HG02623 (cell line): ENCODE data around the gene FOXE3.

ENCODE experiments used
- ATAC-seq: cut with Tn5 transposase; IDR thresholded peaks from one replicate; pipeline ENCODE4 v1.9.1; 2021; ENCODE audit warnings: moderate library complexity; ENCODE audit not compliant: unreplicated experiment

FOXE3 gene

DNA sequence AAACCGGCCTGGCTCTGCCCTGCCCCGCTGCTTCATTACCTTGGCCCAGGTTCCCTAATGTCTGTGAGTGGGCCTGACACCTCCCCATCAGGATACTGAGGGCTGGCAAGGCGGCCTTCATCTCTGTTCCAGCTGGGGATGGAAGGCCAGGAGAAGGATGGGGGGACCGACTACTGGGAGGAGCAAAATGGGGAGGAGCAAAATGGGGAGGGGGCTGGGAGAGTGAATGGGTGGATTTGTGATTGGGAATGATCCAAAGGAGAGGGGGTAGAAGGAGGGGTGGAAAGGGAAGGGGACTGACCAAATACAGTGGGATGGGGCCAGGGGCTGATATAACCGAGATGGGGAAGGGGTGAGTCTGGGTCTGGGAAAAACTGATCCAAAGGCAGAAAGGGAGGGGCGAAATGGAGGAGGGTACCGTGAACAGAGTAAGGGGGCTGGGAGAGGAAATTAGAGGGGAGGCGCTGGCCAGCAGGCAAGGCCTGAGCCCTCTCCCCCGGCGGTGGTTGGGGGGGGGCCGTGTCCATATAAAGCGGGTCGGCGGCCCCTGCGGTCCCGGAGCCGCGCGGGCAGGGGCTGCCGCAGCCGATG lies at the start of gene FOXE3:
Gene FOXE3 (plus strand): TSS at position 558 of the 591 bp plus-strand sequence. CDS start 31 bp downstream, at position 589.
- ATAC-seq: no peak

DNA sequence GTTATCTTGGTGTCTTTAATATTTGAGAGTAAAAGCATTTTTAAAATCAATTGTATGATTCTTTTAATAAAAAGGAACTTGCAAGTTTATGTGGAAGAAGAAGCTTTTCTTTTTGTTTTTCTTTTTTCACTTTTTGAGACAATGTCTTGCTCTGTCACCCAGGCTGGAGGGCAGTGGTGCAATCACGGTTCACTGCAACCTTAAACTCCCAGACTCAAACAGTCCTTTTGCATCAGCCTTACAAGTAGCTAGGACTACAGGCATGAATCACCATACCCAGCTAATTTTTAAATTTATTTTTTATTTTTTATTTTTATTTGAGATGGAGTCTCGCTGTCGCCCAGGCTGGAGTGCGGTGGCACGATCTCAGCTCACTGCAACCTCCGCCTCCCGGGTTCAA lies 48.4 kb upstream of the FOXE3 start:
- no peak for ATAC-seq

DNA sequence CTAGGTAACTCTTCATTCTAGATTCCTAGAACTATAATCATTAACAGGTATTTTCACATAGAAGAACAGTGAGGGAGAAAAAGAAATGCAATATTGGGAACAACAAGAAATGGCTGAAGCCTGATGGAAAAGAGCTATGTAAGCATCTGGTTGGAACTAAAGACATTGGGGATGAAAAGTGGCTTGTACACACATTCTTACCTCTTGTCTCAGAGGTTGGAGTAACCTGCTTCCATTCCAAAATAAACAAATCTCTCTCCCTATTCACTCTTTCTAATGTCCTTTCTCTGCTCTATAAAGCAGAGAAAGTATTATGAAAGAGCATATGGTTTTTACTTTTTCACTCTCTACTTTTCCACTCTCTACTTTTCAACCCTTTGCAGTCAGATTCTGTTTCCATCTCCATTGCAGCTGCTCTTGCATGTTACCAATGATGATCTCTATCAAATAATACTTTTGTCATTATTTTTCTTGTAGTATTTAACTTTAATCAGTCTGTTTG lies 45.0 kb upstream of the FOXE3 start:
- no peak for ATAC-seq

DNA sequence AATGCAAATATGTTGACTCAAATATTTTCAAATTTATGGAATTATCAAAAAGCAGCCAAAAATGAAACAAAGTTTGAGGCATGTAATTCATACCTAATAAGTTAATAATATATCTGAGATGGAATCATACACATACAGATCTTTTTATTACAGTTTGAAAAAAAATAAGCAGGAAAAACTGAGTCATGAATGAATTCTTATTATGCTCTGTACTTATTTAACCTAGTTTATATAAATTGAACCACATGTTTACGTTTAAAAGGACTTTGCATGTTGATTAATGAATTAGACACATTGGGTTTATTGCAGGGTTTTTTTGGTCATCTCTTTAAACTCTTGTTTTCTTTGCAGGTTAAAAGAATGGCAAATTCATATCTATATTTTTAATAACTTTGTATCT lies 41.6 kb upstream of the FOXE3 start:
- ATAC-seq: no peak

DNA sequence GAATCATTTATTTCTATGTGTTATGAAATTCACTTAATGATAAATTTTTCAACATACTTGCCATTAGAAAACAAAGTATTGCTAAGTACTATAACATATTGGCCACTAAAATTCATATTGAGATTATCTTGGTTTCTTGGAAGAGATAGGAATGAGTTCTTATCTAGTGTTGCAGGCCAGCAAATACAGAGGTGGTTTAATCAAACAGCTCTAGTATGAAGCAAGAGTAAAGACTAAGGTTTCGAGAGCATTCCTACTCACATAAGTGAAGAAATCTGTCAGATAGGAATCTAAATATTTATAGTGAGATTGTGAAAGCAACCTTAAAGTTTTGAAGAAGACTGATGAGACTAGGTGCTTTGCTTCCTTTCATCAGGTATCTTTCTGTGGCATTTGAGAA lies 37.9 kb upstream of the FOXE3 start:
- ATAC-seq: no peak

DNA sequence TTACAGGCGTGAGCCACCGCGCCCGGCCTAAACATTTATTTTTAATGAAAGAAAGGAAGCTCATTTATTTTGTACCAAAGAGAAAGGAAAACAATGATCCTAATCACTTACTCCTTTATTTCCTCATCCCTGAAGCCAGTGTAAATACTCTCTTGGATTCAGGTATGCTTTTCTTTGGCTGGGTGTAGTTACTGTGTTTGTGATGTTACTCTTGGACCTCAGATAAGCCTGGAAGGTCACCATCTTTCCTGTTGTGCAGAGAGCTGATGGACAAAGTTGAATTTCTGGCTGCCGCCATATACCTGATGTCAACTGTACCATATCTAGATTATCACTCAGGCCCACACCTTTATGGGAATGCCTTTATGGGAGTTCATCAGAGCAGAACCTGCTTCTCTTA lies 35.4 kb upstream of the FOXE3 start:
- ATAC-seq: no peak

DNA sequence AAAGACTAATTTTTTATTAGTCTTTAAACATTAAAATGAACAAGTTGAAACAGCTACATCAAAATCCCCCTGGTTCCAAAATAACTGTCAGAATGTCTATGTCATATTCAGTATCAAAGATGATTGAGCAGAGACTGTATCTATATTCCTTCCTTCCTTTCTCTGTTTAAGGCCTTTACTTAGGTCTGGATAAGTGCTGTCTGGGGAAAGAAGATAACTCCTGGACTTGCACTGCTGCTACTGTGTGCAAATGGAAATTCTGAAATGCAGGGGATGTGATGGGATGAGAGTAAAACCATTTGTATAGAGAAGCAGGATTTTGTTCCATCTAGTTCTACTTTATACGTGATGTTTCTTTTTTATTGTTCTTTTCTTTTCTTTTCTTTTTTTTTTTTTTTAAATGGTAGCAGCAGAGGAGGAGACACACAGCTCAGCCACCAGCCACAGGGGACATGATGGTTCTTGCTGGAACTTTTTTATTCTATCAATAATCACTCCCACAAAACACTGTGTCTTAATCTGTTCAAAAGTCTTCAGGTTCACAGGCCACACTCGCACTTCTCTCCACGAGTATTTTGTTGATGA lies 33.6 kb upstream of the FOXE3 start:
- ATAC-seq: no peak

DNA sequence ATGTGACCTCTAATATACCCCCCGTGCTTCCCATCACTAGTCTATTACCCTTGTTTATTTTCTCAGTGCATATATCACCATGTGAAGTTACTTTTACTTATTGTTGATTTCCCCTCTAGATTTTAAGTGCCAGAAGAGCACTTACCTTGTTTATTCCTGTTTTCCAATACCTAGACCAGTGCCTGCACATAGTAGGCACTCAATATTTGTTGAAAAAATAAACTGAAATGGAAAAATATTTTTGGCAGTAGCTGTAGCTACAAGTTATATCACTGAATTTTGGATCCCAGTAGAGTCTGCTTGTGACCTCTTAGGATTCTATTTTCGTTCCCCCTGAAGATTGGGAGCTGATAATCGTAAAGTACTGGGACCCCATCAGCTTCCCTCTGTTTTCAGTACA lies 32.0 kb upstream of the FOXE3 start:
- no peak for ATAC-seq

DNA sequence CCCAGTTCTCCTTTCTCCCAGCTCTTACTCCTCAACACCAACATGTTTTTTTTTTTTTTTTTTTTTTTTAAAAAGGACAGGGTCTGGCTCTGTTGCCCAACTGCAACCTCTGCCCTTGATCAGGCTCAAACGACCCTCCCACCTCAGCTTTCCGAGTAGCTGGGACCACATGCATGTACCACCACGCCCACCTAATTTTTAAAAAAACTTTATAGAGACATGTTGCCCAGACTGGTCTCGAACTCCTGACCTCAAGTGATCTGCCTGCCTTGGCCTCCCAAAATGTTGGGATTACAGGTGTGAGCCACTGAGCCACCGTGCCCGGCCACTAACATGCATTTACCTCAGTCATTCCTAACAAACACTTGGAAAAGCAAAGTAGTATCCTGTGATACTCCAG lies 31.1 kb upstream of the FOXE3 start:
- no peak for ATAC-seq

DNA sequence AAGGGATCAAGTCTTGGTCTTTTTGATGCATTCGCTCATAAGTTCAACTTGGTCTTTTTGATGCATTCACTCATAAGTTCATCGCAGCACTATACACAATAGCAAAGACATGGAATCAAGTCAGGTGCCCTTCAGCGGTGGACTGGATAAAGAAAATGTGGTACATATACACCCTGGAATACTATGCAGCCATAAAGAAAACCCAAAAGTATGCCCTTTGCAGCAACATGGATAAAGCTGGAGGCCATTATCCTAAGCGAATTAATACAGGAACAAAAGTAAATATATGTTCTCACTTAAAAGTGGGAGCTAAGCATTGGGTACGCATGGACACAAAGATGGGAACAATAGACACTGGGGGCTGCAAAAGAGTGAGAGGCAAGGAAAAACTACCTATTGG lies 29.8 kb upstream of the FOXE3 start:
- ATAC-seq: no peak

DNA sequence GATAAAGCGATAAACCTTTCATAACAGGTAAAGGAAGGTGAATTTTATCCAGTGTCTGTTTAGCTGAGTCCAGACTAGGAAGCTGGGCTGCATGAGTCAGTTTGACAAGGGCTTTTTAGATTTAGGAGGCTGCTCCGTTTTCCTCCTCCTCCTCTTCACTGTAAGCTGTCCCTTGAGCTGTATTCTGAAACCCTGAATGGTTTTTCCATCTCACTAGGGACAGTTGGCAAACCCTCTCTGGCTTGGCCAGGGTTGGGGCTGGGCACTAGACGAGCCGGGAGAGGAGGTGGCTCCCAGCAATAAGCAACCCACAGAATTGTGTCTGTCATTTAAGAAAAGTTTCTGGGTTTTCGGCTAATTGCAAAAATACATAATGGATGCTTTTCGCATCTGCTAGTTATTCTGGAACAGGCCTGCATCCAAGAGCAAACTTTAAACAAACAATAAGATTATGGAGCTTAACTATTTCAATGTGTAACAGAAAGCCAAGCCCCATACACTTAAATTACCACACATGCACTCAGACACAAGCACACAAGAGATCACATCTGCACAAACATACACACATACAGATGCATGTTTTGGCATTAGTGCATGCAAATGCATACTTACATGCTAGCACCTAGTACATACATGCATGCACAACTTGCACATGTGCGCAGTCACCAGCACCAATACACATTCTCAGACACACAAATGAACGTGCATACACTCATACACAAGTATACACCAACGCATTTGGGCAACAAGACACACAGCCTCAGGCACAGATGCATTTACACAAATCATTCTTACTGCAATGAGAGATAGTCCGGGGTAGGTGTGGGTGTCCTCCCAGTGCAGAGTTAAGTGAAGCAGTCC lies 27.8 kb upstream of the FOXE3 start:
- no peak for ATAC-seq

DNA sequence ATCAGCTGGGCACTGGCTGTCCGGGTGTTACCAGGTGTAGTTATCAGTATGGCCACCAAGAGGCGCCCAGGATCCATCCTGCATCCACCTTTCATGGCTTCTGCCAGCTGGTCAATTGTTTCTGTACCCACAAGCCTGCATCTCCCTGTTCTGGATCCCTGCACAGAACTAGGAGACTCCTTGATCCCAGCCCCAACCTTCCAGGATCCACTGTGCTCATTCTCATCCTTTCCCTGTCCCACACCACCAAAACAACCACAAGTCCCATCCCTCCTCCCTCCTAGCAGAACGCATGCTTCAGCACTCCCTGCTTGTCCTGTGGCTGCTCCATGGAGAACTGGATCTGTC lies 27.2 kb upstream of the FOXE3 start:
- ATAC-seq: no peak

DNA sequence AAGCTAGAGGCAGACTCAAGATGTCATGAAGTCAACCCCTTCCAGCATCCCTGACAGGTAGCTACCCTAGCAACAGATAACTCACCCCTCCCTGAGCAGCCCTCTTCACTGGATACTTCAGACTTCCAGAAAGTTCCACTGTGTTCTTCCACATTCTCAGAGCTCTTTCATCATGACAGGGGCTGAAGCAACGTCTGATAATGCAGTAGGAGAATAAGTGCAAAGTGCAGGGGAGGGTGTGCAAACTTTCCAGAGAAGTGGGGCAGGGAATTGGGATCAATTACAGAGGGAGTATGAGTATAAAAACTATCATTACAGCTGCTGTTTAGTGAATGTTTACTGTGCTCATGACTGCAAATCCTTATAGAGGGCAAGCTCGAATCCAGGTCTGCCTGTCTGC lies 26.4 kb upstream of the FOXE3 start:
- no peak for ATAC-seq

DNA sequence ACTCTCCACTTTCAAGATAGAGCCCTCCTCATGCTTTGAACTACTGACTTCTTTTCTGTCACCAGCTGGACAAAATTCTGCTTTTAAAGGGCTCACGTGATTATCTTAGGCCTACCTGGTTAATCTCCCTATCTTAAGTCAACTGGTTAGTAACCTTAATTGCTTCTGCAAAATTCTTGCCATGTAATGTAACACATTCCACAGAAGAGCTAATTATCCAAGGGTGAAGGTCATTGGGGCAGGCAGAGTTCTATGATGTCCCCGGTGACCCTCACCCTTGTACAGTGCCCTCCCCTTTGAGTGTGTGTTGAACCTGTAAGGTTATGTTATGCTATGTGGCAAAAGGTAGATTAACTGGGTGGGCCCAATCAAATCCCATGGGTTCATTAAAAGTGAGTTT lies 25.2 kb upstream of the FOXE3 start:
- no peak for ATAC-seq

DNA sequence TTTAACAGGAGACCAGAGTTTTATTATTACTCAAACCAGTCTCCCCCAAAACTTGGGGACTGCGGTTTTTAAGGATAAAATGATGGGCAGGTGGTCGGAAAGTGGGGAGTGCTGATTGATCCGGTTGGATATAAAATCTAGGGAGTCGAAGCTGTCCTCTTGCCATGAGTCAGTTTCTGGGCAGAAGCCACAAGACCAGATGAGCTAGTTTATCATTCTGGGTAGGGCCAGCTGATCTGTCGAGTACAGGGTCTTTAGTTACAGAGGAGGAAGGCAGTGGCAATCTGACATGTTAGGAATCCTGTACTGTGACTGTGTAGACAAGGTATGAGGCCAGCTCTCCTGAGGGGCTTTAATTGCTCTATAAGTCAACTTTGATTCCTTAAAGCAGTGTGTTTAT lies 22.9 kb upstream of the FOXE3 start:
- ATAC-seq: no peak

DNA sequence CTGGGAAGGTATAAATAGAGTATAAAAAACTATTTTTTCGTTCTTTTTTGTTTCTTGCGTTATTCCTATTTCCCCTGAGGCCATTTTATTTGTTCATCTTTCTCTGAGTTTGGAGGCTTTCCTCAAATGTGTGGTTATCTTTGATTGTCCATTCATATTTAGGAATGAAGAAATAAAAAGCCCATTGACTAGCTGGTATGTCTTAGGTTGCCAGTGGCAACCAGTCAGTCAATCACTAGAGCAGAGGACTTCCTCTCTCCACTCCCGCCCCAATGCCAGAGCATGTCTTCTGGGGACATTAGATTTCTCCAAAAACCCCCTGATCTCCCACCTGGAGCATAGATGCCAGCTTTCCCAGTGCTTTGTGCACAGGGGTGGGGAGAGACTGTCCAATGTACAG lies 20.7 kb upstream of the FOXE3 start:
- ATAC-seq: no peak

DNA sequence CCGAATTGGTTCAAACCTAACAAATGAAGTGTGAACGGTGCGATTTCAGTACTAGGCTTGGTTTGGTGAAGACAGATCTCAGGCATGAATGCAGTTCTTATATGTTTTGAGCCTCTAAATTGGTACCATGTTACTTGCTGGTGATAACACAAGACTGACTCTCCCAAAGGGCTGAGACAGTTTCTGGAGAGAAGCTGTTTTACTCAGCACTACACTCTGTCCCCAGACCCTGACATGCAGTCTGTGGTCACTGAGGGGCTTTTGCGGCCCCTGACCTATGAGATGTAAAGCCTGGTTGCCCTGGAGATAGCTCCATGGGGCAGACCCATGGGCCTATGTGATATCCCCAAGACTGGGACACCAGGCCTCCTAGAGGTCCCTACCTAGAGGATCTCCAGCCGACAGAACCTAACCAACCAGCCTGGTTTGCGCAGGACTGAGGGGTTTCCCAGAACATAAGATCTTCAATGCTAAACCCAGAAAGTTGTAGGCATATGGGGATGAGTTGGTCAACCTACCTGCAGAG lies 19.4 kb upstream of the FOXE3 start:
- no peak for ATAC-seq

DNA sequence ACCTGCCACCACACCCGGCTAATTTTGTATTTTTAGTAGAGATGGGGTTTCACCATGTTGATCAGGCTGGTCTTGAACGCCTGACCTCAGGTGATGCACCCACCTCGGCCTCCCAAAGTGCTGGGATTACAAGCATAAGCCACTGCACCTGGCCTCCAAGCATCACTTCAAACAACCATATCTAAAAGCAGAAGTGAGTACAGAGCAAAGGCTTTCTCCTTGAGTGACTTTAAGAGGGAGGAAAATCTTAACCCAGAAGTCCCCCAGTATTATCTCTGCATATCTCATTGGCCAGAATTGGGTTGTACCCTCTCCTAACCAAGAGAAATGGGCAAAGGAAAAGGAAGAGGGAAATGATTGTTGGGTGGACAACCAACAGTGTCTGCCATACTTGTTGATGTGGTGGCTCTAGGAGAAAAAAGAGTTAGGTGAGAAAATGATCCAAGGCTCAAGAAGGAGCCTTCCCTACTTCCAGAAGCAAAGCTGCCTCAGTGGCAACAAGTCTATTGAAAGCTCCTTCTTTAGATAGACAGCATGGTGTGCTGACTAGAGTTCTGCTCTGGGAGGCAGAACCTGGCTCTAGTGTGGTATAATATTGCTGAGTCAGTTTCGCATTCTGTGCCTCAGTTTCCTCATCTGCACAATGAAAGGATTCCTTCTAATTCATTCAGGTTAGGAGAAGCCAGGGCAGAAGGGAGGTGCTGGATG lies 16.8 kb upstream of the FOXE3 start:
- no peak for ATAC-seq

DNA sequence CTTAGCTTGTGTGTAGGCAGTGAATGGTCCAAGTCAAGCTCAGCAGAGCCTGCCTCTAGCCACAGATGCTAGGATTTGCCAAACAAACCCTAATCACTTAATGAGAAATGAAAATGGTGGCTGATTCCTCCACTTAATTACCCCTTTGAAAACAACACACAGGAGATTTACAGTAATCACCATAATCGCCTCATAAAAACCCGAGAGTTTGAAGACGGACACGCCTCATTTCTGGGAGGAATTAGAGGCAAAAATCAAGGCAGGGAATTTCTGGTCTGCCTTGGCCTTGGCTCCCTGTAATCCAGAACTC lies 16.3 kb upstream of the FOXE3 start:
- ATAC-seq: no peak

DNA sequence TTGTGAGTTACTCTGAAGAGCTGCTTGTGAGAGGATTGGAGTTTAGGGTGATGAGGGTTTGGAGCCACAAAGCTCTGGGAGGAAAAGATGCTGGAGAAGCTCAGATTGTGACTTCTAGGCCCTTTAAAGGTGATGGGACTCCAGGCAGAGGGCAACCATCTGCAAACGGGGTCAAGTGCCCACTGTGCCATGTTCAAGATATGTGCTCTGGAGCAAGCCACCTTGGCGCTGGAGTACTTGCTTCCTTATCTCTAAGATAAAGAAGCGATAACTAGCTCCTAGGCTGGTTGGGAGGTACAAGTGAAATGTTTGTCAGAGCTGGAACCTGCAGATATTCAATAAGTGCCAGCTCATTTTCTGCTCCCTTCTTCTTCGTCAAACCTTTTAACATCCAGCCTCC lies 14.3 kb upstream of the FOXE3 start:
- ATAC-seq: no peak

DNA sequence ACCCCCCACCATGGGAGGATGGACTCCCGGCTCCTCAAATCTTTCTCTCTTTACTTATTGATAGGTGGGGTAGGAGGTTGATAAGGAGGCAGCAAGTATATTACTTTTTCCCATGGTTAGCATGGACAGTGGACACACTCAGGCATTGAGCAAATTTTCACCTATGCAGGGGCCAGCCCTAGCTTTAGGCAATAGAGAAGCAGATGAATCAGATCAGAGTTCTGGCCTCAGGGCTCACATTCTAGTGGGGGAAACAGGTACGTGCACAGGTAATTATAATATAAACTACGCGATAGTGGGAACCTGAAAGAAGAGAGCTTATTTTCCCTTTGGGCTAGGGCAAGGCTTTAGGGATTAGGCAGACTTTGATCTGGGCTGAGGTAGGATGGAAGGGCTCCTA lies 13.5 kb upstream of the FOXE3 start:
- no peak for ATAC-seq
